NB4 (cell line): ENCODE measurements around the gene NDUFS2.

Source experiments
- MYC ChIP-seq: IDR thresholded peaks from 2 replicates; pipeline ENCODE4 v1.6.1; 2011; ENCODE audit warnings: low read depth, low read length
- POLR2A ChIP-seq: IDR thresholded peaks from 2 replicates; pipeline ENCODE4 v1.6.1; 2011; ENCODE audit warnings: mild to moderate bottlenecking; ENCODE audit not compliant: insufficient read length; ENCODE audit errors: extremely low read depth
- TF ChIP-seq, protein P1 (sequence below): IDR thresholded peaks from one replicate; pipeline ENCODE4 v1.5.1; 2012; ENCODE audit warnings: low read depth, low read length
- TF ChIP-seq, protein P2 (sequence below): IDR thresholded peaks from 2 replicates; pipeline ENCODE4 v1.6.1; 2011; ENCODE audit warnings: low read depth, low read length

DNA sequence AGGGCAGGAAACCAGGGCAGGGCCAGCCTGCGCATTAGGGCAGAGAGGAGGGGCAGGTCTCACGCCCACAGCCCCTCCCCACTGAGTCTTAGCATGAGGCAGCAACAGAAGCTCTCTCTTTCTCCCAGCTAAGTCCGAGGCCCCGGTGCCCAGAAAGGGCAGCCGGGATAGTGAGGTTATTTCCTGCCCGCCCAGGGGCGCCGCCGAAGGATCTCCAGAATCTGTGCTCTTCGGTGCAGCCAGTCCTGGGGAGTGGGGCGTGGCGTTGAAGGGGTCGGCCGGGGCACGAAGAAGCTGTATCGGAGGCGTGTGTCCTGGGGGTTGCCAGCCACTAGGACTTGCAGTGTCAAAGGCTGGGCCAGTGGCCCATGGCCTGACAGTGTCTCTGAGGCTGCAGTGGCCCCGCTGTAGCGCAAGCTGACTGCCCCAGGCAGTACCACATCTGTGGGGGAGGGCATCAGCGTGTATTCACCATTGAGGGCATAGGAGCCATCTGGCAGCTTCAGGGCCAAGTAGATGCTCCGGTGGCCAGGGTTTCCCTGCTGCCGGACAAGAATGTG lies 11.1 kb upstream of the NDUFS2 start:
- TF ChIP-seq, protein P1, sequence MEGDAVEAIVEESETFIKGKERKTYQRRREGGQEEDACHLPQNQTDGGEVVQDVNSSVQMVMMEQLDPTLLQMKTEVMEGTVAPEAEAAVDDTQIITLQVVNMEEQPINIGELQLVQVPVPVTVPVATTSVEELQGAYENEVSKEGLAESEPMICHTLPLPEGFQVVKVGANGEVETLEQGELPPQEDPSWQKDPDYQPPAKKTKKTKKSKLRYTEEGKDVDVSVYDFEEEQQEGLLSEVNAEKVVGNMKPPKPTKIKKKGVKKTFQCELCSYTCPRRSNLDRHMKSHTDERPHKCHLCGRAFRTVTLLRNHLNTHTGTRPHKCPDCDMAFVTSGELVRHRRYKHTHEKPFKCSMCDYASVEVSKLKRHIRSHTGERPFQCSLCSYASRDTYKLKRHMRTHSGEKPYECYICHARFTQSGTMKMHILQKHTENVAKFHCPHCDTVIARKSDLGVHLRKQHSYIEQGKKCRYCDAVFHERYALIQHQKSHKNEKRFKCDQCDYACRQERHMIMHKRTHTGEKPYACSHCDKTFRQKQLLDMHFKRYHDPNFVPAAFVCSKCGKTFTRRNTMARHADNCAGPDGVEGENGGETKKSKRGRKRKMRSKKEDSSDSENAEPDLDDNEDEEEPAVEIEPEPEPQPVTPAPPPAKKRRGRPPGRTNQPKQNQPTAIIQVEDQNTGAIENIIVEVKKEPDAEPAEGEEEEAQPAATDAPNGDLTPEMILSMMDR, result no peak
- TF ChIP-seq POLR2A (no peak), MYC (no peak)
- TF ChIP-seq, protein P2, sequence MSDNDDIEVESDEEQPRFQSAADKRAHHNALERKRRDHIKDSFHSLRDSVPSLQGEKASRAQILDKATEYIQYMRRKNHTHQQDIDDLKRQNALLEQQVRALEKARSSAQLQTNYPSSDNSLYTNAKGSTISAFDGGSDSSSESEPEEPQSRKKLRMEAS, result no peak
